NCI-H2227 treated with DMSO at 0.1 percent for 48 hours (cell line): Measurements from ENCODE around the gene USP36.
"Not testable (repeated sequence)": the region's sequence is repeated elsewhere in the genome, so short reads cannot be mapped to it uniquely, and the experiment has no call there.

Source experiments
- DNase-seq: peaks from one replicate; lab custom pipeline; 2025; lab: John Stamatoyannopoulos, UW

The USP36 gene

DNA sequence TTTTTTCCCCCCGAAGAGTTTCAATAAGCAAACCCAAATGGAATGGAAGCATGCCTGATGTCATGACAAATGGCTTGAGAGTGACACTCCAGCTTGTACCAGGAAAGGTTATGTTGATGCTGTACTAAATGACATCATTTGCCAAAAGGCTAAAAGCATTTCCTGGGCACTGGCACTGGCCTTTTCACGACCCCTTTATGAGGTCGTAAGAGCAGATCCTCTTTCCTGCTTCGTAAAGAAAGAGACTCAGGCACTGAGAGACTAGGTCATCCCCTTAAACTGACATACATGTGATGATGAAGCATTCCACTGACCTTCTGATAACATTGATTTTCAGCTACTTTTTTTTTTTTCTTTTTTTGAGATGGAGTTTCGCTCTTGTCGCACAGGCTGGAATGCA, 31.9 kb upstream of the USP36 start:
- DNase-seq: no peak

DNA sequence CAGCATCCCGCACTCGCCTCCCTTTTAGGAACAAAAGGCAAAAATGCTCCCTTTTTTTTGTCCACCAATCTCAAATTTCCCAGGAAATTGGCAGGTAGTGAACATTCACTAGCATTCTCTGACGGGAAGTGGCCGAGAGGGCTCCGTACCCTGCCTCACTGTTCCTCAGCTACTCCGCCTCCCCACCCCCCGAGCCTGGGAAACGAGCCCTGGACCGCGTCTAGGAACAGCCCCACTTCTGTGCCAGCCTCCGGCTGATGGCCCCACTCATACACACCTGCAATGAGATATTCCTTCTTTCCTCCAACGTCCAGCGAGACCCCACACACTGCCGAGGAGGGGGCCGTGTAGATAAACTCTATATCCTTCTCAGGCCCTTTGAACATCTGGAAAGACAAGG, 30.0 kb upstream of the USP36 start:
- no peak for DNase-seq

DNA sequence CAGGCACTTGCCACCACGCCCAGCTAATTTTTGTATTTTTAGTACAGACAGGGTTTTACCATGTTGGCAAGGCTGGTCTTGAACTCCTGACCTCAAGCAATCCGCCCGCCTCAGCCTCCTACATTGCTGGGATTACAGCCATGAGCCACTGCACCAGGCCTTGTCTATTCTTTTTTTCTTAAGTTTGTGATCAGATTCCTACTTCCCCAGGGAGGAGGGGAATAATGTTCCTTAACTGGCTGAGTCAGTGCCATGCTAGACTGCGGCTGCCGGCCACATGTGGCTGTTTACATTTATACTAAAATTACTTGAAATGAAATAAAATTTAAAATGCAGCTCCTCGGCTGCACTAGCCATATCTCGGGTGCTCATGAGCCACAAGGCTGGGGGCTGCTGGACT, 27.8 kb upstream of the USP36 start:
- DNase-seq: no peak

DNA sequence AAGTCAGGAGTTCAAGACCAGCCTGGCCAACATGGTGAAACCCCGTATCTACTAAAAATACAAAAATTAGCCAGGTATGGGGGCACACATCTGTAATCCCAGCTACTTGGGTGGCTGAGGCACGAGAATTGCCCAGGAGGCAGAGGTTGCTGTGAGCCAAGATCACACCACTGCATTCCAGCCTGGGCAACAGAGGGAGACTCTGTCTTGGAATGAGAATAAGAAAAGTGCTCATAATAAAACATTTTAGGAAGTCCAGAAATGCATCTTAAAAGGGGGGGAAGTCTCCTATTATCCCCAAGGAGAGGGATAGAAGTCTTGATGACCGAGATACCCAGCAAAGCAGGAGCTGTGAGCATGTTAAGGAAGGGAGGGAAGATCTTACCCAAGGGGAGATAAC, 26.4 kb upstream of the USP36 start:
- DNase-seq: not testable (repeated sequence)

DNA sequence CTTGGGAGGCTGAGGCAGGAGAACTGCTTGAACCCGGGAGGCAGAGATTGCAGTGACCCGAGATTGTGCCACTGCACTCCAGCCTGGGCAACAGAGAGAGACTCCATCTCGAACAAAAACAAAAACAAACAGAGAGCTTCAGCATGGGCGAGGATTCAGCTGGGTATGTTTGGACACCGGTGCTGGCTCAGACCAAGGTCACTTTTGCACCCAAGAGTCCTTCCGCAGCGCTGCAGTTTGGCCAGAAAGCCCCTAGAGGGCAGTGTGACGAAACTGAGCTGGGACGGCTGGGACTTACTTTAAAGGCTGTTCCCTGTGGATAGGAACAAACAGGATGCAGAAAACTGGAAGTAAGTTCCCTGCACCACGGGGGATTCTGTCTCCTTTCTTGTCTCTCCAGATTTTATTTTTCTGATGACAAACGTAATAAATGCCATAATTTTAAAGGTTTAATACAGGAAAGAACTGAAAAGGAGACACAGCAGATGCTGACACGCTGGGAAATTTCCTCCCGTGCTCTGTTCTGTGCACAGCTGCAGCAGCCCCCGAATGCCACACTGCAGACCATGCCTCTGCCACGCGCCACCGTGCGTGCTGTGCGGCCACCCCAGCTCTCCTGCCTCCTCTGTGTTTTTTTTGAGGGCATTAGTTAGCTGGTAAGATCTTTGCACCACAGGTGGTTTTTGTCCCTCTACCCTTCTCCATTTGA, 25.2 kb upstream of the USP36 start:
- DNase-seq: peak; percentile 50

DNA sequence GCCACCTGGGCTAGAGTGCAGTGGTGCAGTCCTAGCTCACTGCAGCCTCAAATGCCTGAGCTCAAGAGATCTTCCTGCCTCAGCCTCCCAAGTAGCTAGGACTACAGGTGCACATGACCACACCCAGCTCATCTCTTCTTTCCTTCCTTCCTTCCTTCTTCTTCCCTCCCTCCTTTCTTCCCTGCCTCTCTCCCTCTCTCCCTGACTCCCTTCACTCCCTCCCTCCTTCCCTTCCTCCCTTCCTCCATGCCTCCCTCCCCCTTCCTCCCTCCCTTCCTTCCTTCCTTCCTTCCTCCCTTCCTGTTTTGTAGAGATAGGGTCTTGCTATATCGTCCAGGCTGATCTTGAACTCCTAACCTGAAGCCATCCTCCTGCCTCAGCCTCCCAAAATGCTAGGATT, 23.5 kb upstream of the USP36 start:
- no peak for DNase-seq

DNA sequence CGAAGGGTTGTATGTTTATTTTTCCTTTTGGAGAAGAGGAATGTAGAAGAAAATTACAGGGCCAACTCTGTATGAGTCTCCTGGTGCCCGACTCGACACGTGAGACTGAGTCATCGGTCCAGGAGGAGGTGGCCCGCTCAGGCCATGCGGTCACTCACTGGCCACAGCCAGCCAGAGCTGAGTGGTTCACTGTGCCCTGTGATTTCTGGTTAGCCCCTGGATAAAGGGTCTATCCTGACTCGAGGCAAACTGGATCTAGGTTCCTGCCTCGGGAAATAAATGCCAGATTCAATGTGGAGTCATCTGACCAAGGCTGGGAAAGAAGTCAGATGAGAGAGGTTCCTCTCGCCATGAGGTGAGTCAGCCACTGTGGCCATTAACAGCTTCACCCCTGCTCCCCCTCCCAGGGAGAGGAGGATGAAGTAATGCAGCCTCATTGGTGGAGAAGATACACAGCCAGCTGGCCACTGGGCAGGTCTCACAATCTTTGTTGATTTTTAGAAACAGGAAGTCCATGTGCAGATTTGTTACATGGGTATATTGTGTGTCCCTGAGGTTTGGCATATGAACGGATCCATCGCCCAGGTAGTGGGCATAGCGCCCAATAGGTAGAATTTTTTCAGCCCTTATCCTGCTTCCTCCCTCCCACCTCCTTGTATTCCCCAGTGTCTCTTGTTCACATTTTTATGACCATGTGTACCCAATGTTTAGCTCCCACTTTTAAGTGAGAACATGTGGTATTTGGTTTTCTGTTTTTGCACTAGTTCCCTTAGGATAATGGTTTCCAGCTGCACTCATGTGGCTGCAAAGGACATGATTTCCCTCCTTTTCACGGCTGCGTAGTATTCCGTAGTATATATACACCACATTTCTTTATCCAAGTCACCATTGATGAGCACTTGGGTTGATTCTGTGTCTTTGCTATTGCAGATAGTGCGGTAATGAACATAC, 21.7 kb upstream of the USP36 start:
- DNase-seq: no peak

DNA sequence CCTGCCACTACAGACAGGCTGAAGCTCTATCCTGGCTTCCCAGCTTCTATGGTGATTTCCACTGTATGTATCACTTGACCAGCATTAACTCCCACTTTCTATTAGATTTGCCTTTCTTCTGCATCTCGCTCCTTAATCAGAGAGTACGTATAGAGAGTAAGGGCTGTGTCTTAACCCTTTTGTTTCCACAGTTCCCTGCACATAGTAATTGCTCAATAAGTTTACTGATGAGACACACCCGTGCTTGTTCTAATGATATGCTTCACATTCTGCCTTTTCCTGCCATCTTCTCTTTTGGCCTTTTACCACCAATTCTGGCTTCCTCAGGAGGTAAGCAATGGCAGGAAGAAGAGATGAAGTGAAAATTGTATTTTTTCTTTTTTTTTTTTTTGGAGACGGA, 20.6 kb upstream of the USP36 start:
- DNase-seq: no peak

DNA sequence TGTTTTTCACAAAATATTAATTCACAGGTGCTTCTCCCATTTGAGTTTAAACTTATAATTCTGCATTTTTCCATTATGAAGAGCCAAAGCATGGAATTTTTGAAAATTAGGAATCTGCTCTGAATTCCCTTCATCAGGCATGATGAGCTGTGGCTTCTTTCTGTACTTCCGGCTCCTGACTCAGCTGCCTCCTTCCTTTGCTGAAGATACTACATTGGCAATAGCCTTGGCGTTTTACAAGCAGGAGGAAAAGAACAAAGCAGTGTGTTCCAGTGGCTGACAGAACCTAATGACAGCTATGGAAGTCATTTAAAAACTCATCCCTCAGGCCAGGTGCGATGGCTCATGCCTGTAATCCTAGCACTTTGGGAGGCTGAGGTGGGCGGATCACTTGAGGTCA, 18.4 kb upstream of the USP36 start:
- DNase-seq: no peak

DNA sequence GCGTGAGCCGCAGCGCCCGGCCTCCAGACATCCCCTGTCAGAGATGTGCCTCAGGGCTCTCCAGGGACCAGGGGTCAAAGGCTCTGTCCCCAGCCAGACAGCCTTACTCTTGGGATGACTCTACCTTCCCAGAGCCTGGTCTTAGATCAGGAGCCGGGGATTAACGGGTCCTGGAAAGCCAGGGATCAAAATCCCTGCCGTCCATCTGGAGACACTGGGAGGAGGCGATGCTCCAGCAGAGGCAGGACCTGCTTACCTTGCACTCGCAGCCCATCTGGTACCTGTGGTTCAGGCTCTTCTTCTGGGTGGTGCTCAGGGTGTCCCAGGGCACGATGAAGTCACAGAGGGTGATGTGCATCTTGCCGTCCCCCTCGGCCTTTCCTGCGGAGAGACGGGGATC, 16.7 kb upstream of the USP36 start:
- no peak for DNase-seq

DNA sequence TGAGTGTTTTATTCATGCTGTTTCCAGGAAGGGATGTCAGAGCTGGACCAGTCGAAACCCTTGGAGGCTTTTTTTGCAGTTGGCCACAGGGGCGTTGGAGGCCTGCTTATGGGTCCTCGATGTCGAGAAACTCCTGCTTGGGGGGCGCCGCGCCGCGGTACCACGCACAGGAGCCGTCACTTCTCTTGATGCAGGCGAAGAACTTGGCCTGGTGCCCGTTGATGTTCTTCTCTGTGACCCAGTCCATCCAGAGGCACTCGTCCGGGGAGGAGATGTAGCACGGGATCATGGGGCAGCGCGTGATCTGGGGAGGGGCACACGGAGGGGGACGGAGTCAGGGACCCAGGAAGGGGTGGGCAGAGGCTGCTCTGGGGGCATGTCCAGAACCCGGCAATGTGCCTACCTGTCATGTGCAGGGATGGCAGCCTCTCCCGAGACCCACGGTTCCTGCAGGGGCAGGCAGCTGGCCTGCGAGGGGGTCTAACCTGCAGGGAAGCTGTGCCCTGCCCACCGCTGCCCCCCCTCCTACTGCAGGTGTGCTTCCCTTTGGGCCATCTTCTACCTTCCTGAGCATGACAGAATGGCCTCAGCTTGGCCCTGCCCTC, 15.0 kb upstream of the USP36 start:
- DNase-seq: no peak

DNA sequence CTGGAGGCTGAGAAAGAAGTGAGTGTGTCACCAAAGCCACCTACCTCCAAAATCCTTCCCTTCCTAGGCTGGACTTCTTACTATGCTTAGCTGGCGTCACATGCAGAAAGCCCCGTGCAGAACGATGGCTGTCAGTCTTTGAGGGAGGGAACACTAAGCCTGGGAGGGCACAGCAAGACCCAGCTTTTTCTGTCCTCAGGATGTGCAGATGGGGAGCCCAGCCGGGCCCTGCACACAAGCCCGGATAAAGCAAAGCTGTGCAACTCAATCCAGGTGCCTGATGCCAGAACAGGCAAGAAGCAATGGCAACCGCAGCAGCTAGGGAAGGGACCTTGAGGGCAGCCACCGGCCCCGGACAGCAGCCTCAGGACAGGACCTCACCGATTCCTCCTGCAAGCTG, 13.9 kb upstream of the USP36 start:
- DNase-seq: no peak

DNA sequence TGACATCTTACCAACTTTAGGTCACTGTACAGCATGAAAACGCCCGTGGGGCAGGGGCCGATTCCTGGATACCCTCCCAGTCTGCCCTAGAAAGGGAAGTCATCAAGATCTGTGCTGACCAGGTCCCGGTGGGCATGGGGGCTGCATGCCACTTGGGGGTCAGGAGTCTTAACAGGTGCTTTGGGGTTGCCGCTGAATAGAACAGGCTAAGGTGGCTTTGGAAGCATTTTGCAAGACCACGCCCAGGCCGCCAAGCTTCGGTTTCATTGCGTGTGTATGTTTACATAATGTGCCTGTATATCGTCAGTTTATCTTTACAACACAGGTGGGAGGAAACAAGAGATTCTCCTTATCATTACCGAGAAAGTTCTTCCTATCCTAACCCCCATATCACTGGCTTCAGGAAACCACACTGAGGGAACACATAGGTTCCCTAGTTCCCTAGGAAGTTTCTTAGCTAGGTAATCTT, 13.3 kb upstream of the USP36 start:
- no peak for DNase-seq

DNA sequence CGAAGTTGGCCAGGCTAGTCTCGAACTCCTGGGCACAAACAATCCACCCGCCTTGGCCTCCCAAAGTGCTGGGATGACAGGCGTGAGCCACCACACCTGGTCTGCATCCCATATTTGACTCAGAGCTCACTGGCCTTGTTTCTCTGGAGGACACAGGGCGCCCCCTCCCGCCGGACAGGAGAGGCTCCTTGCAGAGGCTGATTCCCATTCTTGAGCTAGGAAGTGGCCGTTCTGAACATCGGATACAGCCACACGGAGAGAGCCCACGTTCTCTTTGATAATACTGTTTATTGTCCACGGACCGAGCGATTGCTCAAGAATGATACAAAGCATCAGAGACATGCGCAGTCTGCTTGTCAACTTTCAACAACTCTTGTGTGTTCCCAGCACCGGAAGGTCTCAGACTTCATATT, 12.1 kb upstream of the USP36 start:
- no peak for DNase-seq

DNA sequence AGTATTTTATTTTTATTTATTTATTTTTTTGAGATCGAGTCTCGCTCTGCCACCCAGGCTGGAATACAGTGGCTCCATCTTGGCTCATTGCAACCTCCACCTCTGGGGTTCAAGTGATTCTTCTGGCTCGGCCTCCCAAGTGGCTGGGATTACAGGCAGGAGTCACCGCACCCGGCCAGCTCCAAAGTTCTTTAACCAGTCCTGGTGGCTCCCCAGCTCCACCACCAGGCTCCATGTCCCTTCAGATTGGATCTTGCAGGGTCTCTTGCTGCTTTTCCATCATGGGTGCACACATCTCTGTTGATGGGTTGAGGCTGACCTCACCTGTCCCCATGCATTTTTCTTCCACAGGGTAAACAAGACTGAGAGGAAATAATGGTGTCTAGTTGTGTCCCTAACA, 8.4 kb upstream of the USP36 start:
- DNase-seq: no peak

DNA sequence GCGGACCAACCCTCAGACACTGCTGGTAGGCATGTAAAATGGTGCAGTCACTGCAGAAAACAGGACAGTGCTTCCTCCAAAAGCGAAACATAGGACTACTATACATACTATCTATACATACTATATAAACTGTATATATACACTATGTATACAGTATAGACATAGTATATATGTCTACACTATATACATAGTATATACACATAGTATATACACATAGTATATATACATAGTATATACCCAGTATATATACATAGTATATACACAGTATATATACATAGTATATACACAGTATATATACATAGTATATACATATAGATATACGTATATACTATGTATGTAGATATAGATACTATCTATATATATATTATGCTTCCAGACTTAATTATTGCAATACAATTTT, 6.4 kb upstream of the USP36 start:
- no peak for DNase-seq

DNA sequence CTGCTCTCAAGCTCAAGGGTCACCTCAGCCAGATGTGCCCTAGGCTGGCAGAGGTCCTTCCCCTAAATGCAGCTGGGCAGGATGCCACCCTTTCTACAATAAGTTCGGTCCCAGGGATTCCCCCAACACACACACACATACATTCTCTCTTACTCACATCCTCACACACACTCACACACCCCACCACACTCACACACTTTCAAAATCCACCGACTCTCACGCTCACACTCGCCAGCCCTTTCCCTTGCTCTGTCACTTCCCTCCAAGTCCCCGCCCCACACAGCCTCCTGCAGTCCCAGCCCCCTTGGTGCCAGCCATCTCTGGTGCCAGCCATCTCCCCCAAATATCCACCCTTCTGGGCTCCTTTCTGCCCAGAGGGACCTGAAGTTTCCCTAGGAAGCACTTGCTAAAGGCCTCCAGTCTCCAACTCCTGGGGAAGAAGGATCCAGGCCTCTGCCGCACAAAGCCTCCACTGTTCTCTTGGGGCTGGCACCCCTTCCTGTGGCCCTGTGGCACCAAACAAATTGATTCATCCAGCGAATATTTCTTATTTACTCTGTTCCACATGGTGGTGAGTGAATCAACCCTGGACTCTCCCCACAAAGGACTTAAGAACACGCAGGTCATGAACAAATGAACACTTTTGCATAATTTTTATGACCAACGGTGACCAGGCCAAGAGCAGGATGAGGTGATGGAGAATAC, 3.8 kb upstream of the USP36 start:
- no peak for DNase-seq

DNA sequence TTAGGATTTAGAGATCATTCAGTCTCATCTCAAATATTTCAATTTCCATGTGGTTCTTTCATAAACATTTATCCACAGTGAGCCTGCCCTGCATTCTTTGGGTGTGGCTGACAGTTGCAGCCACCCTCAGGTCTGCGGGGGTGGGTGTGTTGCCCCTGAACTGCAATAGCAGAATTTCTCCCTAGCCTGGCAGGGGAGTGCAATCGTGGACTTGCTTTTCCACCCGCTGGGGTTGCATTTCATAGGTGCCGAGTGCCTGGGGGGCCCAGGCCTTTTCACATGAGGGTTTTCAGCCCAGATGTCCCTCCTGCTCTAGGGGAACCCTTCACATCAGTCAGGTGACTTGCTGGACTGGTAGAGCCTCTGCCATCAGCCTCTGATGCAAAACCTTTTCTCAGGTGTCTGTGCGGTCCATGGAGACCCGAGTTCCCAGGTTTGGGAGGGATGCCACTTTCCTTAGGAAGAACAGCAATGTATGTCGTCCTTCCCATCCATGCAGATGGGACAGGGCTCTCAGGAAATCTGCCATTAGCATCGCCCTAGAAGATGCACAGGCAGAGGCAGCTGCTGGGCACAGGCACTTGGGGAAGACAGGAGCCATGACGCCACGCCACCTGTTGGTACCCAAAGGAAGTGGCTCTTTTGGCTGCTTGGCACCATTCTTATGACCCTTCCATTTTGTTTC, 2.4 kb upstream of the USP36 start:
- DNase-seq: peak; percentile 40

DNA sequence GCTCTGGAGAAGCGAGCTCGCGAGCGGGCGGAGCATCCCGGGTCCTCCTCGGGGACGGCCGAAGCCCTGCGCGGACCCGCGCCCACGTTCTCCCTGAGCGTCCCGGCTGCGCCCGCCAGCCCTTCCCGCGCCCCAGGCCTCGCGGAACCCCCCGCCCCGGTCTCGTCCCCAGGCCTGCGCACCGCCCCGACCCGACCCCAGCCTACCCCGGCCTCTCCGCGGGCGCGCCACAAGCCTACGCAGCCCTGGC, 159 bp downstream of the USP36 start:
- no peak for DNase-seq

DNA sequence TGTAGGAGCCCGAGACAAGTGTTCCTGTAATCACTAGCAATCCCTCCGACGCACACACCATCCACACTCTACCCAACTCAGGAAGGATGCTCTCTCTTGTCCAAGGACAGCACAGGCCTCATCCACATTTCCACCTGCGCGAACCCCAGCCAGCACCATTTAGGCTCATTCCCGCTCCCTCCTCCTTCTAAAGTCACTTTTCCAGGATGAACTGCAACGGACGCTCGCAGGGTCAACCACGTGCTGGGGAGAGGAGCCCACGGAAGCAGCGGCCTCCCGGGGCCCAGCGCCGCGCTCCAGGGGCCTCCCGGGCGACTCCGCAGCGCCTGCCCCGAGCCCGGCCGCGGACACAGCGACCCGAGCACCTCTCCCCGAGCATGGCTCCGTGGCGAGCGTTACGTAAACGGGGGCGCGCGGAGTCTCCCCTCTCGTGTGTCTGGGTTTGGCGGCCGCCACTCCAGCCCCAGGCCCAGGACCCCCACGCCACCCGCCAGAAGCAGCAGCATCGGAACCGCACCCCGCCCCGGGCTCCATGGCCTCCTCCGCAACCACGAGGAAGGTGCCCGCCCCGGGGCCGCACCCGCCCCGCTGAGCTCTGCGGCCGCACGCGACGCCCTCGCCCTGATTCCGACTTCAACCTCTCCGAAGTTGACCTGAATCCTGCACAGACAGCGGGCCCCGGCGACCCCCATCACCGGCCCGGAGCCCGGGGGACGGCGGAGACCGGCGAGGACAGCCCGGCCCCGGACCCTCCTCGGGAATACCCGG, 668 bp downstream of the USP36 start:
- DNase-seq: peak; percentile 8

DNA sequence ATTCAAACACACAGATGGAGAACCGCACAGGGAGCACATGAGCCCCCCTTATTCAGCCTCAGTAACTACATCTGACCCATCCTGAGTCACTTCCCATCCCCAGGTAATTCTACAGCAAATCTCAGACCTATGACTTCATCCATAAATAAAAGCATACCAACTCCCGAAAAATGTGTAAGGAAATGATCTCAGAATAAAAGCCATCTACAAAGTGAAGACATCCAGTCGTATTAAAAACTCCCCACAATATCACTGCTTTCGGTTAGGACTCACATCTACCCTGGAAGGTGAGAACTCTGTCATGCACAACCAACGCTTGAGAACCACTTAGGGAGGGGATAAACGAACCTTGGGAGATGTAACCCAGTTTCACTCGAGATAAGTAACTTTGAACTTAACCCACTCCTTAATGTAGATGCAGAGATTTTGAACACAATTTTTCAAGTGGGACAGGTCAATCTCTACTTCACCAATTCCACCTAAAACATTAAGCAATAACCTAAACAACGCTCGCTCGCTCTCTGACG, 1.3 kb downstream of the USP36 start:
- DNase-seq: no peak
